K562 (cell line): ENCODE results near the gene CCNT2. TPM values are rescaled to one million over a fixed set of nuclear protein-coding genes. Genes with fewer than 3 reads are reported as not detected.
A peak's percentile ranks its signal among the peaks of the same experiment; 100 is the strongest.

Experiments used
- ATF7 ChIP-seq: fragments of 450-650 bp; IDR thresholded peaks from 2 replicates; pipeline ENCODE4 v1.7.1; 2014; ENCODE audit warnings: mild to moderate bottlenecking, moderate library complexity
- CREM ChIP-seq: IDR thresholded peaks from 2 replicates; pipeline ENCODE4 v1.6.1; 2014; ENCODE audit warnings: antibody characterized with exemption, low read depth
- DACH1 ChIP-seq: fragments of 450-650 bp; IDR thresholded peaks from 2 replicates; pipeline ENCODE4 v1.6.1; 2018; ENCODE audit not compliant: partially characterized antibody
- EGR1 ChIP-seq: fragments of 450-650 bp; conservative IDR thresholded peaks from 2 replicates; pipeline ENCODE4 v1.6.1; 2017; ENCODE audit warnings: mild to moderate bottlenecking
- FOXK1 ChIP-seq: sonication (generic); formaldehyde crosslinking; IDR thresholded peaks from 2 replicates; pipeline ENCODE4 v1.8.0; 2022; ENCODE audit warnings: missing genetic modification reagents, mild to moderate bottlenecking, borderline replicate concordance
- HLTF ChIP-seq: fragments of 450-650 bp; IDR thresholded peaks from 2 replicates; pipeline ENCODE4 v1.6.1; 2016
- KDM2B ChIP-seq: fragments of 250-450 bp; sonication (Bioruptor Pico); IDR thresholded peaks from 2 replicates; pipeline ENCODE4 v1.8.0; 2021; ENCODE audit warnings: mild to moderate bottlenecking, moderate library complexity
- KLF6 ChIP-seq: fragments of 250-450 bp; sonication (Bioruptor Pico); IDR thresholded peaks from 2 replicates; pipeline ENCODE4 v1.4.0; 2020; ENCODE audit warnings: mild to moderate bottlenecking, moderate library complexity, borderline replicate concordance
- MECOM ChIP-seq: fragments of 250-450 bp; sonication (Bioruptor Pico); IDR thresholded peaks from 2 replicates; pipeline ENCODE4 v1.8.0; 2022; ENCODE audit warnings: inconsistent platforms
- MYNN ChIP-seq, 2 experiments: sonication (generic); formaldehyde crosslinking in 1 of 2; IDR thresholded peaks; 2 replicates each; pipeline versions ENCODE4 v1.5.0 to v1.6.1; 2016 to 2020; ENCODE audit warnings: antibody characterized with exemption in 1 of 2, missing genetic modification reagents in 1 of 2
- POU5F1 ChIP-seq: fragments of 150-350 bp; IDR thresholded peaks from 2 replicates; pipeline ENCODE4 v1.6.1; 2014; ENCODE audit warnings: borderline replicate concordance, low read length, low read depth, mild to moderate bottlenecking; ENCODE audit not compliant: partially characterized antibody
- RAD21 ChIP-seq, 2 experiments: fragments of 250-450 bp in 1 of 2; fragments of 450-650 bp in 1 of 2; sonication (Bioruptor Pico) in 1 of 2; formaldehyde crosslinking in 1 of 2; IDR thresholded peaks in 1 of 2; conservative IDR thresholded peaks in 1 of 2; 2 replicates each; pipeline versions ENCODE4 v1.4.0 to v1.8.0; 2020 to 2022; ENCODE audit warnings: mild to moderate bottlenecking in 2 of 2, moderate library complexity in 1 of 2
- RBM22 ChIP-seq: fragments of 200-400 bp; formaldehyde crosslinking; IDR thresholded peaks from 2 replicates; pipeline ENCODE4 v1.6.1; 2018; ENCODE audit warnings: low read length, low read depth; ENCODE audit not compliant: poor library complexity, severe bottlenecking
- SP1 ChIP-seq: sonication (generic); formaldehyde crosslinking; IDR thresholded peaks from 2 replicates; pipeline ENCODE4 v1.8.1; 2022; ENCODE audit warnings: mild to moderate bottlenecking, missing genetic modification reagents
- SUPT5H ChIP-seq: fragments of 450-650 bp; IDR thresholded peaks from 2 replicates; pipeline ENCODE4 v1.6.1; 2016
- XRCC5 ChIP-seq: fragments of 200-400 bp; formaldehyde crosslinking; IDR thresholded peaks from 2 replicates; pipeline ENCODE4 v1.6.1; 2017; ENCODE audit warnings: low read depth, mild to moderate bottlenecking, low read length
- ZNF121 ChIP-seq: sonication (generic); formaldehyde crosslinking; conservative IDR thresholded peaks from 2 replicates; pipeline ENCODE4 v1.8.0; 2022; ENCODE audit warnings: missing genetic modification reagents
- polyA plus RNA-seq, 8 experiments: library from polyadenylated mRNA; depleted of rRNA in 4 of 8; stranded (reverse) in 5 of 8; unstranded in 3 of 8; fragments of >200 nt; fragmentation: Nextera tagmentation in 2 of 8; fragmentation: Illumina TruSeq in 1 of 8; extraction: Ambion mirVana in 2 of 8; extraction: Trizol in 1 of 8; gene quantifications; 2 replicates each; pipeline versions ENCODE4 v1.2.1 to v1.2.3, GENCODE V29; 2011 to 2014; ENCODE audit warnings: inconsistent platforms in 1 of 8, missing spikeins in 1 of 8
- total RNA-seq, 7 experiments: library from RNA; depleted of rRNA in 6 of 7; stranded (reverse); fragments of >200 nt in 6 of 7; fragmentation: Illumina TruSeq in 2 of 7; extraction: Trizol in 2 of 7; gene quantifications; 2 replicates each; pipeline versions ENCODE4 v1.2.1 to v1.2.3, GENCODE V29; 2011 to 2021; ENCODE audit warnings: low replicate concordance in 1 of 7
- TF ChIP-seq, protein P1 (sequence below): sonication (generic); formaldehyde crosslinking; IDR thresholded peaks from 2 replicates; pipeline ENCODE4 v1.4.0; 2020; ENCODE audit warnings: mild to moderate bottlenecking, missing genetic modification reagents
- TF ChIP-seq, protein P2 (sequence below): fragments of 200-400 bp; formaldehyde crosslinking; IDR thresholded peaks from 2 replicates; pipeline ENCODE4 v1.6.1; 2017; ENCODE audit warnings: mild to moderate bottlenecking, low read depth, low read length, moderate library complexity
- TF ChIP-seq, protein P3 (sequence below): fragments of 450-650 bp; IDR thresholded peaks from 2 replicates; pipeline ENCODE4 v1.6.1; 2017; ENCODE audit warnings: antibody characterized with exemption, mild to moderate bottlenecking

CCNT2 gene
- total and polyA plus RNA-seq, 9 of the 15 experiments (the other 6 are each of a cell fraction or from before 2014, with no cell fraction given), result 12.6 to 30.0 (median 22.7) TPM

DNA sequence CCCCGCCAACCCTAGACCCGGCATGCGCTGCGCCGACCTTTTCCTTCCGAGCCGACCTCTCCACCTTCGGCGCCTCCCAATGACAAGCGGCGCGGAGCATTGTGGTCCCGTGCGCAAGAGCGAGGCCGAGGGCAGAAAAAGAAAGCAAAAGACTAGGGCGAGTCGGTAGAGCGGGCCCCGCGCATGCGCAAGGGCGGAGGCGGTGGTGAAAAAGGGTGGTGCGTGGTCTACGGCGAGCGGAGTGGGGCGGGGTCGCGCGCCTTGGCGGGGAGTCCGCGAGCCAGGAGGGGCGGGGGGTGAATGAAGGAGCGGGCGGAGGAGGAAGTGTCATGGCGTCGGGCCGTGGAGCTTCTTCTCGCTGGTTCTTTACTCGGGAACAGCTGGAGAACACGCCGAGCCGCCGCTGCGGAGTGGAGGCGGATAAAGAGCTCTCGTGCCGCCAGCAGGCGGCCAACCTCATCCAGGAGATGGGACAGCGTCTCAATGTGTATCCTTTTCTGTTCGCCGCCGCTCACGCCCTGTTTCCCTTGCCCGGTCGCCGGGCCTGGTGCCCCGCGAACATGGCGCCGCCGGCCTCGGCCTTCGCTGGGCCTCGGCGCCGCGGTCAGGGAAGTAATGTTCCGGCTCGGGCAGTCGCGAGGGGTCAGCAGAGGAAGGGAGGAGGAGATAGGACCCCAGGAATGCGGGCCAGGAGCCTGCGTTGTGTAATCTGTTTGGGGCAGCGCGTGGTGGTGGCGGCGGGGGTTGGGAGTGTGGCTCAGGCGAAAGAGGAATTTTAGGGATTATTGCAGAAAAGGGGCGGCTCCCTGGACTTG is at the start of gene CCNT2 (continued):
- peak; percentile 60 for TF ChIP-seq SUPT5H
- TF ChIP-seq RBM22, result no peak
- no peak for TF ChIP-seq KDM2B
- TF ChIP-seq MECOM, result no peak
- TF ChIP-seq RAD21 (CRISPR knock-in tag; conservative IDR thresholded peaks at IDR 0.05 in 1 of 2, IDR thresholded peaks at IDR 0.05 in 1 of 2), result no peak
- peak; percentile 97 for TF ChIP-seq CREM
- no peak for TF ChIP-seq FOXK1
- TF ChIP-seq, protein P1, sequence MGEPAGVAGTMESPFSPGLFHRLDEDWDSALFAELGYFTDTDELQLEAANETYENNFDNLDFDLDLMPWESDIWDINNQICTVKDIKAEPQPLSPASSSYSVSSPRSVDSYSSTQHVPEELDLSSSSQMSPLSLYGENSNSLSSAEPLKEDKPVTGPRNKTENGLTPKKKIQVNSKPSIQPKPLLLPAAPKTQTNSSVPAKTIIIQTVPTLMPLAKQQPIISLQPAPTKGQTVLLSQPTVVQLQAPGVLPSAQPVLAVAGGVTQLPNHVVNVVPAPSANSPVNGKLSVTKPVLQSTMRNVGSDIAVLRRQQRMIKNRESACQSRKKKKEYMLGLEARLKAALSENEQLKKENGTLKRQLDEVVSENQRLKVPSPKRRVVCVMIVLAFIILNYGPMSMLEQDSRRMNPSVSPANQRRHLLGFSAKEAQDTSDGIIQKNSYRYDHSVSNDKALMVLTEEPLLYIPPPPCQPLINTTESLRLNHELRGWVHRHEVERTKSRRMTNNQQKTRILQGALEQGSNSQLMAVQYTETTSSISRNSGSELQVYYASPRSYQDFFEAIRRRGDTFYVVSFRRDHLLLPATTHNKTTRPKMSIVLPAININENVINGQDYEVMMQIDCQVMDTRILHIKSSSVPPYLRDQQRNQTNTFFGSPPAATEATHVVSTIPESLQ (CRISPR knock-in tag), result no peak
- TF ChIP-seq ATF7, result peak; percentile 31; the same call in 1 of the 2 replicates
- TF ChIP-seq, protein P2, sequence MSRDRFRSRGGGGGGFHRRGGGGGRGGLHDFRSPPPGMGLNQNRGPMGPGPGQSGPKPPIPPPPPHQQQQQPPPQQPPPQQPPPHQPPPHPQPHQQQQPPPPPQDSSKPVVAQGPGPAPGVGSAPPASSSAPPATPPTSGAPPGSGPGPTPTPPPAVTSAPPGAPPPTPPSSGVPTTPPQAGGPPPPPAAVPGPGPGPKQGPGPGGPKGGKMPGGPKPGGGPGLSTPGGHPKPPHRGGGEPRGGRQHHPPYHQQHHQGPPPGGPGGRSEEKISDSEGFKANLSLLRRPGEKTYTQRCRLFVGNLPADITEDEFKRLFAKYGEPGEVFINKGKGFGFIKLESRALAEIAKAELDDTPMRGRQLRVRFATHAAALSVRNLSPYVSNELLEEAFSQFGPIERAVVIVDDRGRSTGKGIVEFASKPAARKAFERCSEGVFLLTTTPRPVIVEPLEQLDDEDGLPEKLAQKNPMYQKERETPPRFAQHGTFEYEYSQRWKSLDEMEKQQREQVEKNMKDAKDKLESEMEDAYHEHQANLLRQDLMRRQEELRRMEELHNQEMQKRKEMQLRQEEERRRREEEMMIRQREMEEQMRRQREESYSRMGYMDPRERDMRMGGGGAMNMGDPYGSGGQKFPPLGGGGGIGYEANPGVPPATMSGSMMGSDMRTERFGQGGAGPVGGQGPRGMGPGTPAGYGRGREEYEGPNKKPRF, result no peak
- TF ChIP-seq MYNN (IDR thresholded peaks at IDR 0.05), result no peak
- no peak for TF ChIP-seq MYNN (CRISPR knock-in tag; IDR thresholded peaks at IDR 0.05)
- 0 out of 2 replicates have a peak, but pooled peaks have one; percentile 28 for TF ChIP-seq XRCC5
- TF ChIP-seq DACH1, result peak; percentile 49
- no peak for TF ChIP-seq HLTF
- peak; percentile 75 for TF ChIP-seq EGR1
- TF ChIP-seq POU5F1, result peak; percentile 85
- TF ChIP-seq SP1 (CRISPR knock-in tag), result peak; percentile 90
- TF ChIP-seq KLF6 (CRISPR knock-in tag), result no peak
- no peak for TF ChIP-seq ZNF121 (CRISPR knock-in tag)
- TF ChIP-seq, protein P3, sequence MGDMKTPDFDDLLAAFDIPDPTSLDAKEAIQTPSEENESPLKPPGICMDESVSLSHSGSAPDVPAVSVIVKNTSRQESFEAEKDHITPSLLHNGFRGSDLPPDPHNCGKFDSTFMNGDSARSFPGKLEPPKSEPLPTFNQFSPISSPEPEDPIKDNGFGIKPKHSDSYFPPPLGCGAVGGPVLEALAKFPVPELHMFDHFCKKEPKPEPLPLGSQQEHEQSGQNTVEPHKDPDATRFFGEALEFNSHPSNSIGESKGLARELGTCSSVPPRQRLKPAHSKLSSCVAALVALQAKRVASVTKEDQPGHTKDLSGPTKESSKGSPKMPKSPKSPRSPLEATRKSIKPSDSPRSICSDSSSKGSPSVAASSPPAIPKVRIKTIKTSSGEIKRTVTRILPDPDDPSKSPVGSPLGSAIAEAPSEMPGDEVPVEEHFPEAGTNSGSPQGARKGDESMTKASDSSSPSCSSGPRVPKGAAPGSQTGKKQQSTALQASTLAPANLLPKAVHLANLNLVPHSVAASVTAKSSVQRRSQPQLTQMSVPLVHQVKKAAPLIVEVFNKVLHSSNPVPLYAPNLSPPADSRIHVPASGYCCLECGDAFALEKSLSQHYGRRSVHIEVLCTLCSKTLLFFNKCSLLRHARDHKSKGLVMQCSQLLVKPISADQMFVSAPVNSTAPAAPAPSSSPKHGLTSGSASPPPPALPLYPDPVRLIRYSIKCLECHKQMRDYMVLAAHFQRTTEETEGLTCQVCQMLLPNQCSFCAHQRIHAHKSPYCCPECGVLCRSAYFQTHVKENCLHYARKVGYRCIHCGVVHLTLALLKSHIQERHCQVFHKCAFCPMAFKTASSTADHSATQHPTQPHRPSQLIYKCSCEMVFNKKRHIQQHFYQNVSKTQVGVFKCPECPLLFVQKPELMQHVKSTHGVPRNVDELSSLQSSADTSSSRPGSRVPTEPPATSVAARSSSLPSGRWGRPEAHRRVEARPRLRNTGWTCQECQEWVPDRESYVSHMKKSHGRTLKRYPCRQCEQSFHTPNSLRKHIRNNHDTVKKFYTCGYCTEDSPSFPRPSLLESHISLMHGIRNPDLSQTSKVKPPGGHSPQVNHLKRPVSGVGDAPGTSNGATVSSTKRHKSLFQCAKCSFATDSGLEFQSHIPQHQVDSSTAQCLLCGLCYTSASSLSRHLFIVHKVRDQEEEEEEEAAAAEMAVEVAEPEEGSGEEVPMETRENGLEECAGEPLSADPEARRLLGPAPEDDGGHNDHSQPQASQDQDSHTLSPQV, result no peak
